K562 (cell line): ENCODE measurements around the gene ADCY1. TPM values are rescaled to one million over a fixed set of nuclear protein-coding genes. Genes with fewer than 3 reads are reported as not detected.

Source experiments
- ATAC-seq: fragments of 200-7000 bp; cut with Tn5 transposase; 3 replicates; pipeline ENCODE4 v1.9.1; 2020; ENCODE audit warnings: moderate library complexity
- BruUV-seq: library from RNA; stranded (reverse); fragments of 400-500 nt; replicated peaks from 2 replicates; lab custom pipeline; 2021; lab: Mats Ljungman, UMichigan
- CTCF ChIA-PET: fragments of 300-600 bp; formaldehyde crosslinking; extraction: SDS; loops from one replicate; lab custom pipeline; 2021; ENCODE audit warnings: low intra/inter-chr PET ratio; lab: Yijun Ruan, JAX
- POLR2A ChIA-PET: fragments of 300-600, 350-650 bp; sonication (Branson Sonifier 250); formaldehyde crosslinking; extraction: SDS; loops from one replicate; lab custom pipeline; 2021; ENCODE audit warnings: antibody characterized with exemption, inconsistent platforms; lab: Yijun Ruan, JAX
- DNase-seq, 4 experiments: peaks; one replicate each; pipeline versions ENCODE4 v3.0.0 to v3.0.0-alpha.2; 2011 to 2018; ENCODE audit warnings: low spot score in 3 of 4, mixed read lengths in 3 of 4; ENCODE audit errors: extremely low read depth in 1 of 4
- FAIRE-seq: peaks from 2 replicates; lab custom pipeline; 2011; peaks lifted over from hg19 to GRCh38; lab: Jason Lieb, UNC
- H2AFZ ChIP-seq: 2 replicates; pipeline ENCODE4 v1.6.0; 2011; ENCODE audit warnings: low read depth, low read length, control low read depth, inconsistent platforms
- H3K27ac ChIP-seq: fragments of 200-600 bp; 3 replicates; pipeline ENCODE4 v1.8.0; 2011; ENCODE audit warnings: low read depth, mild to moderate bottlenecking, control low read depth, inconsistent platforms, low read length, moderate library complexity, mixed read lengths; ENCODE audit errors: extremely low read depth
- H3K27me3 ChIP-seq, 2 experiments: fragments of 300-600 bp in 1 of 2; 2 replicates in 1 of 2; 3 replicates in 1 of 2; pipeline versions ENCODE4 v1.6.0 to v1.8.0; 2011; ENCODE audit warnings: inconsistent platforms in 2 of 2, low read length in 2 of 2, mild to moderate bottlenecking in 1 of 2, mixed read lengths in 1 of 2, moderate library complexity in 1 of 2; ENCODE audit not compliant: control insufficient read depth in 2 of 2, insufficient read depth in 2 of 2
- H3K36me3 ChIP-seq: fragments of 300-600 bp; 3 replicates; pipeline ENCODE4 v1.8.0; 2011; ENCODE audit warnings: mild to moderate bottlenecking, low read length, inconsistent platforms; ENCODE audit not compliant: control insufficient read depth, insufficient read depth
- H3K4me1 ChIP-seq, 2 experiments: fragments of 200-600 bp in 1 of 2; replicated peaks in 1 of 2; 2 replicates in 1 of 2; 3 replicates in 1 of 2; pipeline versions ENCODE4 v1.5.1 to v1.8.0; 2011; ENCODE audit warnings: inconsistent platforms in 2 of 2, low read length in 2 of 2, mild to moderate bottlenecking in 1 of 2, mixed read lengths in 1 of 2, moderate library complexity in 1 of 2; ENCODE audit not compliant: control insufficient read depth in 2 of 2, insufficient read depth in 2 of 2
- H3K4me2 ChIP-seq: 2 replicates; pipeline ENCODE4 v1.6.1; 2011; ENCODE audit warnings: low read length, control low read depth, inconsistent platforms, mixed read lengths; ENCODE audit not compliant: insufficient read depth
- H3K4me3 ChIP-seq: fragments of 200-600 bp; sonication (generic), shearing (Covaris generic); 2 replicates; pipeline ENCODE4 v1.5.1; 2016; ENCODE audit warnings: control low read depth, inconsistent platforms
- H3K79me2 ChIP-seq: fragments of 200-600 bp; 3 replicates; pipeline ENCODE4 v1.8.0; 2011; ENCODE audit warnings: low read length, inconsistent platforms; ENCODE audit not compliant: control insufficient read depth, insufficient read depth
- H3K9ac ChIP-seq, 2 experiments: 2 replicates each; pipeline versions ENCODE4 v1.6.0 to v1.6.1; 2011; ENCODE audit warnings: low read depth in 2 of 2, low read length in 2 of 2, control low read depth in 1 of 2, inconsistent platforms in 1 of 2, mild to moderate bottlenecking in 1 of 2, mixed read lengths in 1 of 2; ENCODE audit not compliant: insufficient read depth in 1 of 2
- H3K9me1 ChIP-seq: one replicate; pipeline ENCODE4 v1.6.0; 2011; ENCODE audit warnings: inconsistent platforms, mild to moderate bottlenecking, low read length, moderate library complexity; ENCODE audit not compliant: control insufficient read depth, insufficient read depth
- H3K9me3 ChIP-seq: replicated peaks from 2 replicates; pipeline ENCODE4 v1.5.1; 2011; ENCODE audit warnings: low read depth, low read length, inconsistent platforms; ENCODE audit not compliant: control insufficient read depth, insufficient read depth
- H4K20me1 ChIP-seq: replicated peaks from 2 replicates; pipeline ENCODE4 v1.6.1; 2011; ENCODE audit warnings: low read length, inconsistent platforms, mixed read lengths; ENCODE audit not compliant: control insufficient read depth, insufficient read depth
- GATAD2B ChIP-seq: fragments of 450-650 bp; IDR thresholded peaks from 2 replicates; pipeline ENCODE4 v1.6.1; 2017; ENCODE audit warnings: mild to moderate bottlenecking, borderline replicate concordance
- GTF2F1 ChIP-seq: IDR thresholded peaks from 2 replicates; pipeline ENCODE4 v1.6.1; 2011; ENCODE audit warnings: low read depth, low read length, improper control_type of control experiment
- MEF2D ChIP-seq: conservative IDR thresholded peaks from 2 replicates; pipeline ENCODE4 v1.6.1; 2016; ENCODE audit warnings: low read depth, missing genetic modification characterization, missing compliant biosample characterization
- PHB ChIP-seq: fragments of 250-450 bp; sonication (Bioruptor Pico); IDR thresholded peaks from 2 replicates; pipeline ENCODE4 v1.5.0; 2021
- RNF219 ChIP-seq: fragments of 250-450 bp; sonication (Bioruptor Pico); IDR thresholded peaks from 2 replicates; pipeline ENCODE4 v1.5.0; 2022; ENCODE audit warnings: mild to moderate bottlenecking
- ZNF175 ChIP-seq: fragments of 200-800 bp; sonication (Bioruptor generic); IDR thresholded peaks from 2 replicates; pipeline ENCODE4 v1.6.1; 2016; ENCODE audit warnings: low read depth, mild to moderate bottlenecking, missing genetic modification characterization, missing compliant biosample characterization
- WGBS: fragments of 100-300 bp; shearing (Covaris generic); methylation state at CpG from one replicate; pipeline ENCODE4 v1.1.6; 2016; ENCODE audit warnings: low coverage, mixed read lengths; ENCODE audit not compliant: insufficient coverage; ENCODE audit errors: missing lambda C conversion rate; 5-methylcytosine and 5-hydroxymethylcytosine counted together
- in situ Hi-C: fragments of 300-500 bp; cut with MboI; formaldehyde crosslinking; loops from 4 replicates; pipeline ENCODE4 v1.15.0; 2018; ENCODE audit warnings: inconsistent platforms, mixed read lengths
- intact Hi-C: fragments of 100-400 bp; cut with micrococcal nuclease; formaldehyde crosslinking; loops from 2 replicates; pipeline ENCODE4 v1.14.2; 2022
- polyA plus RNA-seq, 8 experiments: library from polyadenylated mRNA; depleted of rRNA in 4 of 8; stranded (reverse) in 5 of 8; unstranded in 3 of 8; fragments of >200 nt; fragmentation: Nextera tagmentation in 2 of 8; fragmentation: Illumina TruSeq in 1 of 8; extraction: Ambion mirVana in 2 of 8; extraction: Trizol in 1 of 8; gene quantifications; 2 replicates each; pipeline versions ENCODE4 v1.2.1 to v1.2.3, GENCODE V29; 2011 to 2014; ENCODE audit warnings: inconsistent platforms in 1 of 8, missing spikeins in 1 of 8
- total RNA-seq, 7 experiments: library from RNA; depleted of rRNA in 6 of 7; stranded (reverse); fragments of >200 nt in 6 of 7; fragmentation: Illumina TruSeq in 2 of 7; extraction: Trizol in 2 of 7; gene quantifications; 2 replicates each; pipeline versions ENCODE4 v1.2.1 to v1.2.3, GENCODE V29; 2011 to 2021; ENCODE audit warnings: low replicate concordance in 1 of 7

ADCY1 gene
- total and polyA plus RNA-seq, 9 of the 15 experiments (the other 6 are each of a cell fraction or from before 2014, with no cell fraction given) = under 0.01 to 0.18 (median 0.10) TPM; not detected in 4

- H3K79me2 ChIP-seq = no peaks in the 10 kb centered on the region
- in situ Hi-C loops = no loop called here
- no peak overlapping the region for H3K4me2 ChIP-seq
- no peaks in the 10 kb centered on the region for H3K9me1 ChIP-seq
- H3K9ac ChIP-seq = no peak overlapping the region
- BruUV-seq = no TSS peak
- FAIRE-seq (no peak), ATAC-seq (no peak), DNase-seq (no peak)
- WGBS = 0% methylated on average over 4 of the region's 4 CpGs
- TF ChIP-seq RNF219 (CRISPR knock-in tag) (no peak), MEF2D (tag) (no peak), GATAD2B (no peak)
- H3K27ac ChIP-seq = no peak overlapping the region
- no peak overlapping the region for H3K4me3 ChIP-seq
- no peaks in the 10 kb centered on the region for H3K36me3 ChIP-seq
- no peaks in the 10 kb centered on the region for H4K20me1 ChIP-seq
- POLR2A ChIA-PET = interaction anchor here (0.6 kb wide), 1 partner anchor 858 kb away, joined by 3 read pairs; no protein-coding TSS in a partner anchor
- no peaks in the 10 kb centered on the region for H3K9me3 ChIP-seq
- peaks cover 8 to 50% of the 10 kb centered on the region in 2 experiments; a peak in 4 of 5 replicates for H3K27me3 ChIP-seq
- H2AFZ ChIP-seq = no peak overlapping the region
- CTCF ChIA-PET = no interaction called here
- no peaks in the 10 kb centered on the region for H3K4me1 ChIP-seq
- intact Hi-C loops = no loop called here
Measured at GRCh38 chr7:45679516-45679915, 105.3 kb downstream of the ADCY1 start.

GRCh38 chr7:45680776-45681175, 106.6 kb downstream of the ADCY1 start:
- ATAC-seq = no peak
- POLR2A ChIA-PET = no interaction called here
- Histone ChIP-seq H3K4me1 (no peaks in the 10 kb centered on the region), H3K4me3 (no peak overlapping the region), H3K9me1 (no peaks in the 10 kb centered on the region), H3K79me2 (no peaks in the 10 kb centered on the region), H3K4me2 (no peak overlapping the region), H3K9me3 (no peaks in the 10 kb centered on the region), H2AFZ (no peak overlapping the region), H3K36me3 (no peaks in the 10 kb centered on the region), H3K27me3 (peaks cover 15 to 61% of the 10 kb centered on the region in 2 experiments; a peak in 4 of 5 replicates), H3K27ac (no peak overlapping the region), H4K20me1 (no peaks in the 10 kb centered on the region), H3K9ac (no peak overlapping the region)
- DNase-seq = no peak
- no peak for FAIRE-seq
- intact Hi-C loops (no loop called here), in situ Hi-C loops (no loop called here)
- 3% methylated on average over 6 of the region's 6 CpGs for WGBS
- no TSS peak for BruUV-seq
- CTCF ChIA-PET = no interaction called here
- TF ChIP-seq ZNF175 = no peak
- no peak for TF ChIP-seq GTF2F1
- no peak for TF ChIP-seq PHB
